HG03571 (cell line): ENCODE data around the gene STPG2.
A peak's percentile ranks its signal among the peaks of the same experiment; 100 is the strongest.
"Not testable (repeated sequence)": the region's sequence is repeated elsewhere in the genome, so short reads cannot be mapped to it uniquely, and the experiment has no call there.

Experiments
- ATAC-seq: cut with Tn5 transposase; IDR thresholded peaks from one replicate; pipeline ENCODE4 v1.9.1; 2021; ENCODE audit not compliant: unreplicated experiment

Gene STPG2

DNA sequence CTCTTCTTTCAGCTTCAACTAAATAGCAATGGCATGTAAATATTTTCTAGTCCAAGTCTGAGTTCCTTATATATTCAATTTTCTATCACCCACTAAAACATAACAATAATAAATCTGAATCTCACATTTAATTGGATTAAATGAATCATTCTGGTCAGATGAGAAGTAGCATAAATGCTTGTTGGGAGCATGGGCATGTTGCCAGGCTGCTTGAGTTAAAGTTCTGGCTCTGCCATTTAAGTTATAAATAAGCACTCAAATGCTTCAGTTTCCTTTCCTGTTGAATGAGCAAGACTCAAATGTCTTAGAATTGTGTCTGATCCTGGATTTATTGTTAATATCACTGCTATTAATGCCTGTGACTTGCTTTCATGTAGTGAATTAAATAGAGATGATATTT is 496.3 kb downstream of the STPG2 start:
- ATAC-seq: no peak

DNA sequence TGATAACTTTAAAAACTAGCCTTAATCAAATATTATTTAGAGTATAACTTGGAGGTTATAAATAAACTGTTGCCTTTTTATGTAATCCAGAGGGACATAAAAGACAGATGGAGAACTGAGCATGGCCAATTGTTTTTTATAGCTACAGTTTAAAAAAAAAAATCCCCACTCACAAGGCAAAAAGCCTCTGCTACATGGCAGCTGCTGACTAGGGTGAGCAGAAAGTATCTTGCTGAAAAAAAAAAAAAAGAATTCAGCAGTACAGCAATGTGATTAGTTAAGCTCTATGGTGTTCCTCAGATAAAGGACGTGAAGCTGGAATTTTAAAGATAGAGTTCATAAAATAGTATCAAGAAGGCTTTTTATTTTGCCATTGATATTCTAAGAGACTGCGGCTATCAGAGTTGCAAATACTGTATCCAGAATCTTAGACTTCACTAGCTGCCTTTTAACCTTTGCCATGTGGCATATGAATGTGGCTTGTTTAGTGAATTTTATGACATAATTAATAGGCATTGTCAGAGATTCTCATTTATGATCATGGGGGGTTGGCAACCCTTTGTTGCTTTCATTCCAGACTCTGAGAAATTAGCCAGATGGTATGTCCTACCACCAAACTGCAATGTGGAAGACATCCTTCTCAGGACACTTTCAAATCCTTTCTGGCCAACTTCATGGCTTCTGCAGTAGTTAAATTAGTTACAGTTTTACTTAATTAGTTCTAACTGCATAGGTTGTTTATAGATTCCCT is 498.0 kb downstream of the STPG2 start:
- no peak for ATAC-seq

DNA sequence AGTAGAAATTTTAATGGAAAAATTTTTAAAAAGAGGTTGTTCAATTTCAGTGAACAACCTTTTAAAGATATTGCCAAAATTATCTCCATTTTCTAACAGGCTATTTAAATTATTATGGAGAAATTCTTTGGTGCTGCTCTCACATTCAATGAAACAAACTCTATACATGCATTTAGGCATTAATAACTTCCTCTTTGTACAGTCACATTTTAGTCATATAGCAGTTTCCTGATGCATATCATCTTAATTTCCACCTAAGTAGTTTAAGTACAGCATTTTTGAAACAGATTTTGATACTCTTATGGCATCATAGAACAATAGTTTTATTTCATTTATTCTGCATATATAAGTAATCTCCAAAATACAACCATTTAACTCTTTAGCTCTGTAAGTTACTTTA is 500.1 kb downstream of the STPG2 start:
- no peak for ATAC-seq

DNA sequence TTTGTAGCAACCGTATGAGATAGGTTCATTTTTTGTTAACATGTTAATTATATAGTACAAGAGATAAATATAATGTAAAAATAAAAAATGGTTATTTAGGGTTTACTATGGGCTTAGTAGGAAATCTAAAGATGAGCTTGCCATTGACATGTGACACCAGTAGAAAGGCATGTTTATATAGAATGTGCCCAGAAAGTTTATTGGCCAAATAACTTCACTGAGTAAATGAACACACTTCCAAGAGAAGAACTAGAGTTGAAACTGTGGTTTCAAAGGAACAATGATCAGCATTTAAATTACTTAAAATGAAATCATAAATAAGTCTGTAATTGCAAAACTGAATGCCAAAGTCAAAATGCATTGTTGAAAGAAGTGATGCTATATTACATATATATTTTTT is 503.3 kb downstream of the STPG2 start:
- ATAC-seq: no peak

DNA sequence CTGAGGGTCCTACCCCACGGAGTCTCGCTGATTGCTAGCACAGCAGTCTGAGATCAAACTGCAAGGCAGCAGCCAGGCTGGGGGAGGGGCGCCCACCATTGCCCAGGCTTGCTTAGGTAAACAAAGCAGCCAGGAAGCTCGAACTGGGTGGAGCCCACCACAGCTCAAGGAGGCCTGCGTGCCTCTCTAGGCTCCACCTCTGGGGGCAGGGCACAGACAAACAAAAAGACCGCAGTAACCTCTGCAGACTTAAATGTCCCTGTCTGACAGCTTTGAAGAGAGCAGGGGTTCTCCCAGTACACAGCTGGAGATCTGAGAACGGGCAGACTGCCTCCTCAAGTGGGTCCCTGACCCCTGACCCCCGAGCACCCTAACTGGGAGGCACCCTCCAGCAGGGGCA is 509.4 kb downstream of the STPG2 start:
- not testable (repeated sequence) for ATAC-seq

DNA sequence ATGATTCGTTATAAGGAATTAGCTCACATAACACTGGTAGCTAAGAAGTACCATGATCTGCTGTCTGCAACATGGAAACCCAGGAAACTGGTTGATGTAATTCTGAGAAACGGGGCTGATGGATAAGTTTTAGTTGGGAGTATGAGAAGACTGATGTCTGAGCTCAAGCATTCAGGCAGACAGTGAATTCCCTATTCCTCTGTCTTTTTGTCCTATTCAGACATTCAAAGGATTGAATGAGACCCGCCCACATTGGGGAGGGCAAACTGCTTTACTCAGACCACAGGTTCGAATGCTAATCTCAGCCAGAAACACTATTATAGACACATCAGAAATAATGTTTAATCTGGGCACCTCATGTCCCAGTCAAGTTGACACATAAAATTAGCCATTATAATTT is 515.5 kb downstream of the STPG2 start:
- ATAC-seq: no peak

DNA sequence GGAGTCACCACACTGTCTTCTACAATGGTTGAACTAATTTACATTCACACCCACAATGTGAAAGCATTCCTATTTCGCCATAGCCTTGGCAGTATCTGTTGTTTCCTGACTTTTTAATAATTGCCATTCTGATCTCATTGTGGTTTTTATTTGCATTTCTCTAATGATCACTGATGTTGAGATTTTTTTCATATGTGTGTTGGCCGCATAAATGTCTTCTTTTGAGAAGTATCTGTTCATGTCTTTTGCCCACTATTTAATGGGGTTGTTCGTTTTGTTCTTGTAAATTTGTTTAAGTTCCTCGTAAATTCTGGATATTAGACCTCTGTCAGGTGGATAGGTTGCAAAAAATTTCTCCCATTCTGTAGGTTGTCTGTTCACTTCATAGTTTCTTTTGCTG is 519.1 kb downstream of the STPG2 start:
- ATAC-seq: no peak

DNA sequence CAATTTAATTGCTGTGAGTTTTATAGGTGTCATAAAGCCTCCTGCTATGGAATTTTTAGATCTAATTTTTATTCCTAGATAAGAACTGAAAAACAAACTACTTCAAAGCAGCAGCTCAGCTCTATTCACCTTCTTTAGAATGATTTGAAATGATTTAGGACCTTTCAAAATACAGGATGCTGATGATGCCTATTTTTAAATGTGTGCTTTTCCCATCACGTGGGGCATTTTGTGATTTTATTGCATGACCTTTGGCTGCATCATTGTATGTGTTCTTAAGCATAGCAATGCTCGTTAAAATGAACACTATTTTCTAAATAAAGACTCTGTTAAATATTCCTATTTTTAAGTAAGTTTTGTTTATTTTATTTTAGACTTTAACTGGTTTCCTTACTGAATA is 537.3 kb downstream of the STPG2 start:
- ATAC-seq: no peak

DNA sequence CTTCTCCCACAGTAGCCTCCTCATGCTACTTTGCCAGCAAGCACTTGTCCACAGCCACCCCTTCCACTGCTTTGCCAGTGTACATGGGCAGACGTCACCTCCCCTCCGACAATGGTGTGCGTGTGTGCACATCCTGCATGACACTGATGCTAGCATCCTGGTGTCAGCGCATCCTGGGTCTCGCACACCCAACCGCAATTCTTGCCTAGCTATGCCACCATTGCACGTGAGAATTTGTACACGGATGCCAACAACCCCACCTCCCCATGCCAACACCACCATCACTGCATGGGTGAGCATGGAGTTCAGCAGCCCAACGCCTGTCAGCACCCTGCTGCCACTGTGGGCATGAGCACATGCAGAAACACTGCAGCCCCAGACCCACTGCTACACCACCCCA is 550.0 kb downstream of the STPG2 start:
- ATAC-seq: no peak

DNA sequence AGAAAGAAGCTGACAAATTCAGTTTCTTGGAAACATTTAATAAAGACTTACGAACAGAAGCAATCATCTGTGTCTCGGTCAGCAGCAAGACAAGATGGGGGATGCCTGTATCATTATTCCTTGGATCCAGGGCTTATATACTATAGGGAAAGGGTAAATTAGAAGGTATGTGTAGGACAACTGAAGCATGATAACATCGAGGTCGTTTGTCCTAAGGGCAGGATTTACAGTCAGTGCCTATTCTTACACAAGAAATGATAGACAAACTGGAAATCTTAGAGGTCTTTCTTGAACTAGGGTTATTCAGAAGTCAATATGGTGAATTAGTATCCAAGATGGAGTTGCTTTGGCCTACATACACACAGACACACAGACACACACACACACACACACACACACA is 553.0 kb downstream of the STPG2 start:
- no peak for ATAC-seq

DNA sequence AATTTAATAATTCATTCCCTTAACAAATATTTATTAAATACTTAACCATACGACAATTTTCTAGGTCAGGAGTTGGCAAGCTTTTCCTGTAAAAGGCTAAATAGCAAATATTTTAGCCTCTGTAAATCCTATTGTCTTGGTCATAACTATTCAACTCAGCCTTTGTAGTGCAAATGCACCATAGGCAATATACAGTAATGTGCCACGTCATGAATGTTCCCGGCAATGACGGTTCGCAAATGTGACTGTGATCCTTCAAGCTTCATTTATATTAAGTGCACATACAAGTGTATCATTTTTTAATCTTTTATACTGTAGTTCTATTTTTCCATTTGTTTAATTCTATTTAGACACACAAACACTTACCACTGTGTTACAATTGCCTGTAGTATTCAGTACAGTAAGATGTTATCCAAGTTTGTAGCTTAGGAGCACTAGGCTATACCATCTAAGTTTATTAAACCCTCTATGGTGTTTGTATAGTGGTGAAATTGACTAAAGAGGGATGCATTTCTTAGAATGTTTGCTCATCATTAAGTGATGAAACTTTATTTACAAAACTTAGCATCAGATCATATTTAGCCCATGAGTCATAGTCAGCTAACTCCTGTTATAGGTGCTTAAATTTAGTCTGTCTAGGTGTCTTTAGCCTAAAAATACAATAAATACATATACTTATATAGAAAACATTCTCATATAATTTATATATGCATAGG is 553.6 kb downstream of the STPG2 start:
- no peak for ATAC-seq

DNA sequence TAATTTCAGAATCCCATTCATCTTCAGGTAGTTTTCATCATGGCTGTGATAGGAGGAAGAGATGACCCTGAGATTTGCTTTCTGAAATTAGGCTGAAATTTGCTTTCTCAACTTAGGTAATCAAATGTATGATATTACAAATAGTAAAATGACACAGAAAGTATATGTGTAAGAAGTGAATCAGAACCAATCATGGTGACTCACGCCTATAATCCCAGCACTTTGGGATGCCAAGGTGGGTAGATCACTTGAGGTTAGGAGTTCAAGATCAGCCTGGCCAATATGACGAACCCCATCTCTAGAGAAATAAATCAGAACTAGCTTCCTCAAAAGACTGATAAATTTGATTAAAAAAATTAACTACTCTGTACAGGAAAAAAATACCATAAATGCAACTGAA is 555.4 kb downstream of the STPG2 start:
- no peak for ATAC-seq

DNA sequence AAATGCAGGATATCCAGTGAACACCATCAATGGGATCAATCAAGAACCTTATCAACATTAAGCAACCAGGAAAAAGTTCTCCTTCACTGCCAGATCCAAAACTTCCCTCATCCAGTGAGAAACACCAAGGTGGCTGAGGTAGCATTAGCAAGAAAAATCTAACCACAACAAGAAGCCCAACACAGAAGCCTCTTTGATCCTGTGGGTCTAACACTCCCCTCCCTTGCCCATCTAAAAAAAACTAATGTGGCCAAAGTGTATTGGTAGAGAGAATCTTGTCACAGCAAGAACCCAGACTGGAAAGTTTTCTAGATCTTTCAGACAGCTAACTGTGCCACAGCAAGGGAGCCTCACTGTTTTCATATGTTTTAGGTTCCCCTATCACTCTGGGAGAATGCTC is 558.0 kb downstream of the STPG2 start:
- ATAC-seq: no peak

DNA sequence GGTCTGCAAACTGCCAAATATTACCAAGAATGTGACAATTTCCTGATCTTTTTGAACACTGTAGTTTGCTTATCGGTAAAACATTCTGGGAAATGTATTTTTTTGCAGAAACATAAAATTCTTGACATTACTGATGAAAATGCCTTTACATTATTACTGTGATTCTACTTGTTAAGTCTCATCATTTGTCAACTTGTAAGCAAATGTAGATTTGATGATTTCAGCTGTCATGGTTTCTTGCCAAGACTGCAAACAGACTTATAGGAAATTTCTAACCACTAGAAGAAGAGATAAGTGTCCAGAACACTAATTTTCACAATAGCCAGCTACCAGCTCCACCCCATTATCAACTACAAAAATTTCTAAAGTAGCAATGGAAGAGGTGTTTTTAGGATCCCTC is 560.4 kb downstream of the STPG2 start:
- no peak for ATAC-seq

DNA sequence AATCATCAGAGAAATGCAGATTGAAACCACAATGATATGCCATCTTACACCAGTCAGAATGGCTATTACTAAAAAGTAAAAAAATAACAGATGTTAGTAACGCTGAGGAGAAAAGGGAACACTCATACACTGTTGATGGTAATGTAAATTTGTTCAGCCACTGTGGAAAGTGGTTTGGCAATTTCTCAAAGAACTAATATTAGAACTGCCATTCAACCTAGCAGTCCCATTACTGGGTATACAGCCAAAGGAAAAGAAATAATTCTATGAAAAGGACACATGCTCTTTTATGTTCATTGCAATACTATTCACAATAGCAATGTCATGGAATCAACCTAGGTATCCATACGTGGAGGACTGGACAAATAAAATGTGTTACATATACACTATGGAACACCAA is 566.3 kb downstream of the STPG2 start:
- no peak for ATAC-seq

DNA sequence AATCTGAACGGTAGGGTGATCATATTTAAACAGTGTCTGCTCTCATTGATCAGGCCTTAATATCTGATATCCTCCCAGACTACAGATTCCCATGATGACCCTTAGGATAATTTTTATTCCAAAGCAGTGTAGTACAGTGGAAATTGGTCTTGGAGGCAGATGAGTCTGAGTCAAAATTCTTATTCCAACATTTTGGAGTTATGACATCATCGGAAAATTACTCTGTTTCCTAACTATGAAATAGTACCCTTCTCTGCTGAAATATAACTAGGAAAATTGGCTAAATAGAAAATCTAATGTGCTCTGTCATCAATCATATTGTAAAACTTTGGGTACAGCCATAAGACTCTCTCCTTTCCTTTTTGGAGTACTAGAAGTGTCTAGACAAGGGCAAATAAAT is 583.3 kb downstream of the STPG2 start:
- no peak for ATAC-seq

DNA sequence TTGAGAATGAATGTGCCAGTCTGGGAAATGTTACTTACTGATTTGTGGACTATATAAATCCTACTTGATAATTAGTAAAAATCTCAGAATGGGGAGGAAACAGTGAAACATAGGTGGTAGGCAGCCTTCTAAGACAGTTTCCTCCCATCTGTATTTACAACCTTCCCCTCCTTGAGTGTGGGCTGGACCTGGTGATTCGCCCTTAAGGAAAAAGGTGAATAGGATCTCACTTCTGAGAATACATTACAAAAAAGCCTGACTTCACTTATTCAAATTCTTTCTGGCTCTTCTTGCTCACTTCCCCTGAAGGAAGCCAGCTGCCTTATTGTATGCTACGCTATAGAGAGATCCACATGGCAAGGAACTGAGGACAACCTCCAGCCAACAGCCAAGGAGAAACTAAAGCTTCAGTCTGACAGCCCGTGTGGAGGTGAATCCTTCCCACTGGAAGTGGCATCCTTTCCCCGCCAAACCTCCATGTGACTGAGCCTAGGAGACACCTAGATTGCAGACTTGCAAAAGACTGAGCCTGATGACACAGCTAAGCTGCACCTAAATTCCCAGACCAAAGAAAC is 585.0 kb downstream of the STPG2 start:
- no peak for ATAC-seq

DNA sequence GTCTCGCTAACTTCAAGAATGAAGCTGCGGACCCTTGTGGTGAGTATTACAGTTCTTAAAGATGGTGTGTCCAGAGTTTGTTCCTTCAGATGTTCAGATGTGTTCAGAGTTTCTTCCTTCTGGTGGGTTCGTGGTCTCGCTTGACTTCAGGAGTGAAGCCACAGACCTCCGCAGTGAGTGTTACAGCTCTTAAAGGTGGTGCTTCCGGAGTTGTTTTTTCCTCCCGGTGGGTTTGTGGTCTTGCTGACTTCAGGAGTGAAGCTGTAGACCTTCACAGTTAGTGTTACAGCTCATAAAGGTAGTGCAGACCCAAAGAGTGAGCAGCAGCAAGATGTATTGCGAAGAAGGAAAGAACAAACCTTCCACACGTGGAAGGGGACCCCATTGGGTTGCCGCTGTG is 592.6 kb downstream of the STPG2 start:
- not testable (repeated sequence) for ATAC-seq

DNA sequence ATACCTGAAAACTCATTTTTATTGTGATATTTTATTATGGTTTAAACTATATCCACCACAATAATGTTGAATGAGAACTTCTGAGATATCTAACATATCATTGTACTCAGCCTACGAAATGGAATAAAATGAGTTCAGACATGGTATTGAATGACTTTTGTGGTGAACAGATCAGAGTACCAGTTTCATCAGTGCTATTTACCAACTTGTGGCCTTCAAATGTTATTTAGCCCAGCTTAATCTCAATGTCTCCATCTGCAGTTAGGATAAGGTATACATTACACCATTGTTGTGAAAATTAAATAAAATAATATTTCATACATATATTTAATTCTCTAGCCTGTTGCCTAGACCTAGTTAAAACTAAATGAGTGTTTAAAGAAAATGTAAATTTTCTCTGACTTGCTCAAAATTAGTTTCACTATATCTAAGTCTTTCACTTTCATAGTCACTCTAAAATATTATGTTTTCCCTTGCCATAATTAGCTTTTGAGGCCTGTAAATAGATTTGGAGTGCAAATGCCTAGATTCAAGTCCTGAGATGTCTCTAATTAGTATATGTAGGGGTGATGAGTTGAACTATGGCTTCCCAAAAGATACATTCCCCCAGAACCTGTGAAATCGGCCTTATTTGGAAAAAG is 594.2 kb downstream of the STPG2 start:
- peak; percentile 55 for ATAC-seq

DNA sequence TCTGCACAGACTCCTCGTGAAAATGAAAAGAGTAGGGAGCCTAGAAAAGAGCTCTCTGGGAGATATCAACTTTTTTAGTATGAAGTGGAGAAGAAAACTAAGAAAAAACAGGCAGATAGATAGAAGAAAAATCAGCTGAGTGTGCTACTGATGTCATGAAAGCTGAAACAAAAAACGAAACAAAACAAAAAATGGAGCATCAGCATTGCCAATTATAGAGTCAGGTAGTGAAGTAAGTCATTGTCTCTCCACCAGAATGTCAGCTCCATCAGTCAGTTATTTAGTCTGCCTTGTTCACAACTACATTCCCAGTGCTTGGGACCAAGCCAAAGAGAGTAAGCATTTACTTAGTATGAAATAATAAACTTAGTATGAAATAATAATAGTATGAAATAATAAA is 595.1 kb downstream of the STPG2 start:
- no peak for ATAC-seq

DNA sequence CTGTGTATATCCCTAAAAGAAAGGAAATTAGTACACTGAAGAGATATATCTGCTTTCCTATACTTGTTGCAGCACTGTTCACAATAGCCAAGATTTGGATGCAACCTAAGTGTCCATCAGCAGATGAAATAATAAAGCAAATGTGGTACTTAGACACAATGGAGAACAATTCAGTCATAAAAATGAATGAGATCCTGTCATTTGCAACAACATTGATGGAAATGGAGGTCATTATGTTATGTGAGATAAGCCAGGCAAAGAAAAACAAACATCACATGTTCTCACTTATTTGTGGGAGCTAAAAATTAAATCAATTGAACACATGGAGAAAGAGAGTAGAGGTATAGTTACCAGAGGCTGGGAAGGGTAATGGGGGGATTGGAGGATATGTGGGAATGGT is 611.9 kb downstream of the STPG2 start:
- ATAC-seq: no peak

DNA sequence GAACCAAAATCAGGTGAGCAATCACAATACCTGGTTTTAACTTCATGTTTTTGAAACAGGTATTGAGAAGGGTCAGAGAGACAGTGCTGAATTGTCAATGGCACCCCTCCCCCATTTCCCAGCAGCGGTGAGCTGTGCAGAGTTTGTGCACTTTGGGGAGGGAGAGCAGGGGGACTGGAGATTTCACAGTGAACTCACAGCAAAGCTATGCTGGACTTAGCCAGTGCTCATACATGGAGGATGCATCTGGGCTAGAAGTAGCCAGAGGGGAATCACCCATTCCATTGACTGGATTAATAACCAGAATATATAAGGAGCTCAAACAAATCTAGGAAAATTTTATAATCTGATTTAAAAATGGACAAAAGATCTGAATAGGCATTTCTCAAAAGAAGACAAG is 612.6 kb downstream of the STPG2 start:
- ATAC-seq: no peak
